T-helper 2 cell (primary cell): ENCODE measurements around the gene TMEM214.

Experiments used
- DNase-seq, 5 experiments: peaks; one replicate each; pipeline versions ENCODE4 v3.0.0 to v3.0.0-alpha.2; 2012 to 2022

The TMEM214 gene

GRCh38 chr2:27042159-27042661 is 9.4 kb downstream of the TMEM214 start:
- no peak for DNase-seq

- DNase-seq, result no peak
Measured at GRCh38 chr2:27042985-27043634, 10.3 kb downstream of the TMEM214 start.

- DNase-seq, result peak; percentile 39 to 67 (median 58)
Measured at GRCh38 chr2:27049422-27050280, 16.9 kb downstream of the TMEM214 start.

- DNase-seq, result peak; percentile 68 to 91 (median 85)
Measured at GRCh38 chr2:27050281-27050995, 17.7 kb downstream of the TMEM214 start.

- peak; percentile 86 to 97 (median 94) for DNase-seq
Measured at GRCh38 chr2:27050996-27051901, 18.5 kb downstream of the TMEM214 start, which contains the start of gene AGBL5. TSS of gene AGBL5 (plus strand) at chr2:27051668. CDS start at chr2:27052959, 1,291 bp downstream.

- peak in 3 of 5 experiments; percentile 14 to 49 (median 33) for DNase-seq
Measured at GRCh38 chr2:27051902-27052645, 19.3 kb downstream of the TMEM214 start.

GRCh38 chr2:27053321-27053720 is 20.6 kb downstream of the TMEM214 start:
- no peak for DNase-seq

GRCh38 chr2:27053776-27054175 is 21.0 kb downstream of the TMEM214 start:
- DNase-seq, result no peak

- no peak for DNase-seq
Measured at GRCh38 chr2:27054721-27055120, 22.0 kb downstream of the TMEM214 start.

GRCh38 chr2:27057184-27057583 is 24.4 kb downstream of the TMEM214 start:
- DNase-seq, result no peak

GRCh38 chr2:27058210-27058609 is 25.4 kb downstream of the TMEM214 start:
- no peak for DNase-seq

- no peak for DNase-seq
Measured at GRCh38 chr2:27059141-27059820, 26.5 kb downstream of the TMEM214 start.

- no peak for DNase-seq
Measured at GRCh38 chr2:27060323-27060722, 27.6 kb downstream of the TMEM214 start.

GRCh38 chr2:27065128-27065527 is 32.4 kb downstream of the TMEM214 start:
- DNase-seq, result no peak

- DNase-seq, result no peak
Measured at GRCh38 chr2:27067385-27067784, 34.6 kb downstream of the TMEM214 start.

- no peak for DNase-seq
Measured at GRCh38 chr2:27069436-27069835, 36.7 kb downstream of the TMEM214 start.

- DNase-seq, result no peak
Measured at GRCh38 chr2:27069961-27070618, 37.3 kb downstream of the TMEM214 start.

- DNase-seq, result no peak
Measured at GRCh38 chr2:27070653-27071276, 38.0 kb downstream of the TMEM214 start.

GRCh38 chr2:27071277-27071989 is 38.7 kb downstream of the TMEM214 start, which contains the start of gene OST4:
TSS of gene OST4 (minus strand) at chr2:27071654.
- DNase-seq, result peak; percentile 75 to 95 (median 85)
